GM18519 (cell line): ENCODE data around the gene CSF3.

Experiments
- ATAC-seq: cut with Tn5 transposase; IDR thresholded peaks from one replicate; pipeline ENCODE4 v1.9.1; 2021; ENCODE audit warnings: mild to moderate bottlenecking, moderate library complexity; ENCODE audit not compliant: unreplicated experiment, low FRiP score

Gene CSF3, protein sequence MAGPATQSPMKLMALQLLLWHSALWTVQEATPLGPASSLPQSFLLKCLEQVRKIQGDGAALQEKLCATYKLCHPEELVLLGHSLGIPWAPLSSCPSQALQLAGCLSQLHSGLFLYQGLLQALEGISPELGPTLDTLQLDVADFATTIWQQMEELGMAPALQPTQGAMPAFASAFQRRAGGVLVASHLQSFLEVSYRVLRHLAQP

DNA sequence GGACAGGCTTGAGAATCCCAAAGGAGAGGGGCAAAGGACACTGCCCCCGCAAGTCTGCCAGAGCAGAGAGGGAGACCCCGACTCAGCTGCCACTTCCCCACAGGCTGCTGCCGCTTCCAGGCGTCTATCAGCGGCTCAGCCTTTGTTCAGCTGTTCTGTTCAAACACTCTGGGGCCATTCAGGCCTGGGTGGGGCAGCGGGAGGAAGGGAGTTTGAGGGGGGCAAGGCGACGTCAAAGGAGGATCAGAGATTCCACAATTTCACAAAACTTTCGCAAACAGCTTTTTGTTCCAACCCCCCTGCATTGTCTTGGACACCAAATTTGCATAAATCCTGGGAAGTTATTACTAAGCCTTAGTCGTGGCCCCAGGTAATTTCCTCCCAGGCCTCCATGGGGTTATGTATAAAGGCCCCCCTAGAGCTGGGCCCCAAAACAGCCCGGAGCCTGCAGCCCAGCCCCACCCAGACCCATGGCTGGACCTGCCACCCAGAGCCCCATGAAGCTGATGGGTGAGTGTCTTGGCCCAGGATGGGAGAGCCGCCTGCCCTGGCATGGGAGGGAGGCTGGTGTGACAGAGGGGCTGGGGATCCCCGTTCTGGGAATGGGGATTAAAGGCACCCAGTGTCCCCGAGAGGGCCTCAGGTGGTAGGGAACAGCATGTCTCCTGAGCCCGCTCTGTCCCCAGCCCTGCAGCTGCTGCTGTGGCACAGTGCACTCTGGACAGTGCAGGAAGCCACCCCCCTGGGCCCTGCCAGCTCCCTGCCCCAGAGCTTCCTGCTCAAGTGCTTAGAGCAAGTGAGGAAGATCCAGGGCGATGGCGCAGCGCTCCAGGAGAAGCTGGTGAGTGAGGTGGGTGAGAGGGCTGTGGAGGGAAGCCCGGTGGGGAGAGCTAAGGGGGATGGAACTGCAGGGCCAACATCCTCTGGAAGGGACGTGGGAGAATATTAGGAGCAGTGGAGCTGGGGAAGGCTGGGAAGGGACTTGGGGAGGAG is at the start of gene CSF3:
Gene CSF3 (plus strand): TSS at position 436 of the 993 bp plus-strand sequence. CDS start 35 bp downstream, at position 471.
- ATAC-seq, result no peak

GRCh38 chr17:39966771-39967170 is 48.5 kb upstream of the CSF3 start:
- ATAC-seq, result no peak

GRCh38 chr17:39968761-39969160 is 46.5 kb upstream of the CSF3 start:
- no peak for ATAC-seq

DNA sequence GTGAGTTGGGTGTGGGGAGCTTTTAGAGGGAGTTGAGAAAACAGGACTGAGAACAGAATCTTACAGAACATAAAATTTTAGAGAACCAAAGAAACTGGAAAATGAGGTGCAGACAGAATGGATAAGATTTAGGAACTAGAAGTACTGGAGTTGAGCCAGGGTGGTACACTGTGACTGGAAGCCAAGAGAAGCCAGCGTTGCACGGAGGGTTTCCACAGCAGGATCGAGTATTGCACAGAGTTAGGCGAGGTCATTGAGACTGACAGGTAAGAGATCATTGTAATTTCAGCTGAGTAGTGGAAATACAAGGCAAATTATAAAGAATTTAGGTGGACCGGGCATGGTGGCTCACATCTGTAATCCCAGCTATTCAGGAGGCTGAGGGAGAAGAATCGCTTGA is 45.9 kb upstream of the CSF3 start:
- ATAC-seq, result no peak

DNA sequence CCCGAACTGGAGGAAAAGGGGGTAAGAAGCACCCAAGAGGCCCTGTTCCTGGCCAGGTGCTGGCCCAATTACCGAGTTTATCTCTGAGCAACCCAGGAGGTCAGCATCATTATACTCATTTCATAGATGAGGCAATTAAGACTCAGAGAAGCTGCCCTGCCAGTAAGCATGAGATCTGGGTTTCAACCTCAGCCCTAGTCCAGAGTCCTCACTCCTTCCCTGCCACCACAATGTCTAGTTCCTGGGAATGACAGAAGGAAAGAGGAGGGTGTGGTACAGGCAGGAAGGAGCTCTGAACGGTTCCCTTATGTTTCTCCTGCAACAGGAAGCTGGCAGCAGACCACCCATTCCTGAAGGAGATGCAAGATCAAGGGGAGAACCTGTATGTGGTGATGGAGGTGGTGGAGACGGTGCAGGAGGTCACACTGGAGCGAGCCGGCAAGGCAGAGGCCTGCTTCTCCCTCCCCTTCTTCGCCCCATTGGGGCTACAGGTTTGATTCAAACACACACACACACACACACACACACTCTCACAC is 45.0 kb upstream of the CSF3 start:
- ATAC-seq, result no peak

- no peak for ATAC-seq
Measured at GRCh38 chr17:39971076-39971603, 44.1 kb upstream of the CSF3 start.

GRCh38 chr17:39972271-39972670 is 43.0 kb upstream of the CSF3 start:
- ATAC-seq, result no peak

- ATAC-seq, result no peak
Measured at GRCh38 chr17:39973496-39973895, 41.7 kb upstream of the CSF3 start.

GRCh38 chr17:39974433-39974832 is 40.8 kb upstream of the CSF3 start:
- ATAC-seq, result no peak

- ATAC-seq, result no peak
Measured at GRCh38 chr17:39975801-39976200, 39.4 kb upstream of the CSF3 start.

DNA sequence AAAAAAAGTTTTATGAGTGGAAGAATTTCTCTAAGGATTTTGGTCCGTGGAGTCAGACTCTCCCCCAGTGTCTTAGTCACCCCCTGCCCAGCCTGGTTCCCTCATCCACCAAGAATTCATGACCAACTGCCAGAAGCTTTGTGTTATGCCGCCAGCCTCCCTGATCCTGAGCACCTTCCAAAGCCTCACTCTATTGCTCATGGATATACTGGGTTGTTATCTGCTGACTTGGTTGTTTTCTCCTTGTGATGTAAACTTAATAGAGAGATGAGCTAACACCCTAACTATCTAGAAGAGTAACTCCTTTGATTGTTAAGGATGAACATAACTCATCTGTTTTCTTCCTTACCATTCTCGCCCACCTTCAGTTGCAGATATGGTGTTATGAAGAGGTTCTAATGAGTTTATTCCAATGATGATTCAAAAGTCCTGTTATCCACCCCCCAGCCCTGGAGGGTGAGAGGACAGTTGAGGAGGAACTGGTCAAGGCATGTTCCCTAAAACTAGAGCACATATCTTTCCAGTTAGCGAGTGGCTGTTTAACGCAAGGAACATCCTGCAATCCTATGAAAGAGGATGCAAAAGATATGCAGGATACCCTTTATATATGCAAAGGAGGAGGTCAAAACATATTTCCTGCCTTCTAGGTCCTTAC is 36.1 kb upstream of the CSF3 start:
- no peak for ATAC-seq

DNA sequence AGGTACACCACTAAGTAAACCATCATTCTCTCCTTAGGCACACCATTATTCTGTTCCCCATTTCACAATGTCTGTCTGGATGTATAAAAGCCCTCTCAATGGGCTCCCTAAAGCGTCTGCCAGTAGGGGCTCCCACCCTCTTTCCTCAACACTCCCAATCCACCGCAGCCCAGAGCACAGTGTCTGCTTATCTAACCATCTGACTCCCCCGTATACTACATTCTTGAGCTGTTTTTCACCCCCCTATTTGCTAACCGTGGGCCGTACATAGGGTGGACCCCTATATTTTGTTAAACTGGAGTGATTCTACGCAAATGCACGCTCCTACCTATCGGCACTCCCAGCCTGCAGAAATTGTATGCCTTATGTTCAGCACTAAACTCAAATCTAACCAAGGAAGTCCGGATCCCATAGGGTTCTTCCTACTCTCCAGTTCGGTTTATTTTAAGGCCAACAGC is 35.3 kb upstream of the CSF3 start:
- peak; percentile 1 for ATAC-seq

- peak; percentile 72 for ATAC-seq
Measured at GRCh38 chr17:39980351-39981206, 34.7 kb upstream of the CSF3 start, which contains the start of gene PSMD3. Gene PSMD3 (plus strand): TSS chr17:39980807. CDS start chr17:39980971, 164 bp downstream.

DNA sequence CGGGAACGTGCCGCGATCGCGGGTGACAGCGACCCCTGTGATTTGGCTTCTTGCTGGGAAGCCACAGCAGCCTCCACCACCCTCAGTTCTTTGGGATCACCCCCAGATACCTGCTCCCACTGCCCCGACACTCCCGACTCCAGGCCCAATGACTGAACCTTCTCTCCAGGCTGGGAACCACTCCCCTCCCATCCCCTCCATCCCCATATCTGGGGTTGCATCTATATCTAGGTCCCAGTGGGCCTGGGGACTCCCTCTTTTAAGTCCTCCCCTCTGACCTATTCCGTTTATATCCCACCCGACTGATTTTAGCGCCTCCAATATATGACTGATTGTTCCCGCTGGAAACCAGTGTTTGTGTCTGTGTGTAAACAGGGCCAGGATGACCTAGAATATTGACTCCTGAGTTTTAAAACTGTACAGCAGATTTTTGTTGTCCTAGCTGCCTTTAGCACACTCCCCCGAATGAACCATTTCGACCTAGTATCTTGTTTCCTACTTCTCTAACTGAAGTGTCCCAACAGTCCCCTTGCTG is 34.0 kb upstream of the CSF3 start:
- ATAC-seq, result no peak

DNA sequence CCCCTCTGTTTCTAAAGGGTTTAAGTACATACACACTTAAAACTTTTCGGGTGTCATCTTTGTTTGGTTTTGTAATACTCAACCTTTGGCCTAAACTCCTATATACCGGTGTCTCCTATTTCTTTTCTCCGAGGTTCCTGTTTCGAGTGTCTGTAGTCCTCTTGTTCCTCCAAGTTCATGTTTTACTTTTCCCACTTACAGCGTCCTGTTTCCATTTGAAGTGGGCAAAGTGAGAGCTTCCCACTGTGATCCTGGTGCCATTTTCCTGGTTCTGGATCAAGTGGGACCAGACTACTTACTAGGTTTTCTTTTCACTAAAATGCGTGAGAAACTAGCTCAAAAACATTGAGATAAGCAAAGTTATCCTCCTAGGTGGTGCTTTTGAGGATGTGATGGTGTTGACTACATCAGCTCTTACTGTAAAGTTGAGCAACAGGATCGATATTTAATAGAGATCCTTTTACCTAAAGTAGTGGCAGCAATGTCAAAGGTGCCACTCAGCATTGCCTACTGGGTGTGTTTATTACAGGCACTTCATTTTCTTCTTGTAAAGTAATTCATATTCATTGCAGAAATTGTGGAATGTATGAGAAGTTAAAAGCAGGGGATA is 33.4 kb upstream of the CSF3 start:
- no peak for ATAC-seq

DNA sequence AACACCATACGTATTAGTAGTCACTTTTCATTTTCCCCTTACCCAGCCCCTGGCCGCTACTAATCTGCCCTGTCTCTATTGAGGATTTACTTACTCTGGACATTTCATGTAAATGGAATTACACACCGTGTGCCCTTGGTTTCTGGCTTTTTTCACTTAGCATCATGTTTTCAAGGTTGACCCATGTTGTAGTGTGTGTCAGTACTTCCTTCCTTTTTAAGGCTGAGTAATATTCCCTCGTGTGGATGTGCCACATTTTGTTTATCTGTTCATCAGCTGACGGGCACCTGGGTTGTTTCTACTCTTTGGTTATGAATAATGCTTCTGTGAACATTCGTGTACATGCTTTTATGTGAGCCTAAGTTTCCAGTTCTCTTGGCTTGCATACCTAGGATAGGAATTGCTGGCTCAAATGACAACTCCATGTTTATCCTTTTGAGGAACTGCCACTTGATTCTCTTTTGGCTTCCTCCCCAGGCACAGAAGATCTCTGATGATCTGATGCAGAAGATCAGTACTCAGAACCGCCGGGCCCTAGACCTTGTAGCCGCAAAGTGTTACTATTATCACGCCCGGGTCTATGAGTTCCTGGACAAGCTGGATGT is 26.9 kb upstream of the CSF3 start:
- no peak for ATAC-seq

GRCh38 chr17:39994448-39994847 is 20.8 kb upstream of the CSF3 start:
- ATAC-seq, result no peak

DNA sequence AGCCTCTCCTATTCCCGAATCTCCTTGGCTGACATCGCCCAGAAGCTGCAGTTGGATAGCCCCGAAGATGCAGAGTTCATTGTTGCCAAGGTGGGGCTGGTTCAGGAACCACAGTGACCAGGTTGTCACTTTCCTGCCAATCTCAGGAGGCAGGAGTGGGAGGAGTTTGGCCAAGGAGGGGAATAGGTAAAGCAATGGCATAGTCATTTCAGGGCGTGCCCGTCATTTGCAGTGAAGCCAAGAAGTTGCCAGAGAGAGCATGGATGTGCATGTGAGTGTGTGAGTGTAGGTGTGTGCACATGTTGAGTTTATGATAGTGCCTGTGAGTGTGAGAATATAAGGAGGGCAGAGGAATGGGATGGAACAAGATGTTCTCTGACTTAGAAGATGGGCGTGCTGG is 19.8 kb upstream of the CSF3 start:
- no peak for ATAC-seq
